Measurements from ENCODE around the gene CHMP4A.
A peak's percentile ranks its signal among the peaks of the same experiment; 100 is the strongest.

The CHMP4A gene

GRCh38 chr14:24194873-24195185 lies 18.5 kb downstream of the CHMP4A start:
- no peak for DNase-seq

- DNase-seq, result no peak
Observed at GRCh38 chr14:24194186-24194872, 19.0 kb downstream of the CHMP4A start.

GRCh38 chr14:24192933-24193332 lies 20.4 kb downstream of the CHMP4A start:
- no peak for DNase-seq

- no peak for DNase-seq
Observed at GRCh38 chr14:24190416-24190815, 22.9 kb downstream of the CHMP4A start.

GRCh38 chr14:24189460-24189859 lies 23.8 kb downstream of the CHMP4A start:
- no peak for DNase-seq

- DNase-seq, result no peak
Observed at GRCh38 chr14:24189059-24189375, 24.3 kb downstream of the CHMP4A start.

- peak; percentile 97 for DNase-seq
Observed at GRCh38 chr14:24188251-24189058, 24.8 kb downstream of the CHMP4A start, which contains the start of gene IPO4. IPO4 (minus strand) TSS chr14:24188816; CDS start chr14:24188787, 29 bp downstream.

GRCh38 chr14:24187539-24187915 lies 25.8 kb downstream of the CHMP4A start:
- no peak for DNase-seq

- DNase-seq, result no peak
Observed at GRCh38 chr14:24186831-24187538, 26.3 kb downstream of the CHMP4A start.

- DNase-seq, result no peak
Observed at GRCh38 chr14:24185741-24186140, 27.5 kb downstream of the CHMP4A start.

GRCh38 chr14:24185026-24185425 lies 28.3 kb downstream of the CHMP4A start:
- no peak for DNase-seq

- DNase-seq, result no peak
Observed at GRCh38 chr14:24184104-24184970, 29.0 kb downstream of the CHMP4A start.

GRCh38 chr14:24183014-24183481 lies 30.2 kb downstream of the CHMP4A start:
- no peak for DNase-seq

GRCh38 chr14:24182110-24182882 lies 31.0 kb downstream of the CHMP4A start:
- no peak for DNase-seq

- DNase-seq, result no peak
Observed at GRCh38 chr14:24181371-24182077, 31.8 kb downstream of the CHMP4A start.

GRCh38 chr14:24179961-24180796 lies 33.1 kb downstream of the CHMP4A start:
- no peak for DNase-seq

GRCh38 chr14:24179294-24179960 lies 33.9 kb downstream of the CHMP4A start:
- DNase-seq, result no peak

- no peak for DNase-seq
Observed at GRCh38 chr14:24178399-24179178, 34.7 kb downstream of the CHMP4A start.

GRCh38 chr14:24177891-24178290 lies 35.4 kb downstream of the CHMP4A start:
- DNase-seq, result no peak

All from CD4-positive, alpha-beta T cell treated with Interleukin-4 for 4 hours (primary cell).